RPMI8226 (cell line): ENCODE data around the gene ZNF789.
"Not testable (repeated sequence)": the region's sequence is repeated elsewhere in the genome, so short reads cannot be mapped to it uniquely, and the experiment has no call there.

Source experiments
- DNase-seq: peaks from one replicate; pipeline ENCODE4 v3.0.0-alpha.2; 2015

The ZNF789 gene

DNA sequence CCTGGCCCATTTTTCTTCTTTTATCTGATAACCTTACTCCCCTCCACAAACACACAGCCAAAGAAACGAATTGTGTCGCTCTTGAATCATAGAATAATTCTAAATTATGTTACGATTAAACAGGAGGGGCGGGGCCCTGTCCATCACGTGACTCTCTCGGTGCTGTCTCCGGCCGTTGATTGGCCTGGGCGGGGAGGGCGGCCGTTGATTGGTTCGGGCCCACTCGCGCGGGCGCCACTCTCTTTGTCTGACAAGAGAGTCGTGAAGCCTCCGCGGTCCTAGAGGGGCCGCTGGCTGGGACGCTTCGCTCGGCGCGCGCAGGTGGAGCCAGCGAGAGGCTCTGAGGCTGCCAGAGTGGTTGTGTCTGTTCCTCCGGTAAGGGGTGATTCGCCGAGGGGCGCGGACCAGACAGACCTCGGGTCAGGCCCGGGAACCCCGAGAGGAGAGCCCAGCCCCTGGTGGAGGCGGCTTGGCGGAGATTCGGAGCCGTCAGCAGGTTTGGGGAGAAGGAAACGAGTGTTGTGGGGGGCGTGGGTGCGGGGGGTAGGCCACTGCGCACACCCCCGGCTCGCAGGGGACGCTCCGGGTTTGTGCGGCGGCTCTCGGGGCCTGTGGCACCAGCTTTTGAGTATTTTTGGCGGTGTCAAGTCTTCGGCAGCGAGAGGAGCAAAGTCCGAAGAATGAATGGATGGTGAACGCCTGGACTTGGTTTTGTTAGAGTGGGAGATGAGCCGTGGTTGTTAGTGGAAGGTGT lies at the start of gene ZNF789:
TSS of gene ZNF789 (plus strand) at position 330 of the 754 bp plus-strand sequence. CDS start 3,567 bp downstream, outside the sequence.
- peak; percentile 99 for DNase-seq

DNA sequence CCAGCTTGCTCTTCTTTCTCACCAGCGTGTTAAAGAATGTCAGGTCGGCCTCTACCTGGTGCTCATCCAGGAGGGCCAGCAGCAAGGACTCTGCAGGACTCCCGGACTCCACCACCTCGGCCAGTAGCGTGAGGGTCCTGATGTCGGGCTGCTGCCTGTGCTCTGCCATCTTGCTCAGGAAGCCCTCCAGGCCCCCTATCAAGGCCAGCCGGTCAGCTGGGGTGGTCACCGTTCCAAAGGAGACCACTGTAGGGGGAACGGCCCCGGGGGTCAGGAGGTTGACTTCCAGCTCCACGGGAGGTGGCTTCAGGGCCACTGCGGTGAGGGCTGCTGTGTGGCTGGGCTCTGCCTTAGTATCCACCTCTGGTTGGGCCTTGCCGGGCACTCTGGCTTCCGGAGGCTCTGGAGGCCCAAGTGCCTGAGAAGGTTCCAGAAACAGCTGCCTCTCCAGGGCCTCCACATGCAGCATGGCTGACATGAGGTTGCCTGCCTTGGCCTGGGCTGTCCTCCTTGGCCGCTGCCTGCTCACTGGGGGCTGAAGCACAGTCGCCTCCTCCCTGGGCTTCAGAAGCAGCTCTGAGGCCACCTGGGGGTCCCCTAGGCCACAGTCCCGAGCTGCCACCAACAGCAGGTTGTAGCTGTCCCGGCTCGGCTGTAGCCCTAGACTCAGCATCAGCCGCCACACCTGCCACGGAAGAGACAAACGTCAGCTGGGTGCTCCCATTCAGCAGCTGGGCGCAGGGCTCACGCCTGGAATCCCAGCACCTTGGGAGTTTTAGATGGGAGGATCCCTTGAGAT lies 47.6 kb upstream of the ZNF789 start:
- no peak for DNase-seq

DNA sequence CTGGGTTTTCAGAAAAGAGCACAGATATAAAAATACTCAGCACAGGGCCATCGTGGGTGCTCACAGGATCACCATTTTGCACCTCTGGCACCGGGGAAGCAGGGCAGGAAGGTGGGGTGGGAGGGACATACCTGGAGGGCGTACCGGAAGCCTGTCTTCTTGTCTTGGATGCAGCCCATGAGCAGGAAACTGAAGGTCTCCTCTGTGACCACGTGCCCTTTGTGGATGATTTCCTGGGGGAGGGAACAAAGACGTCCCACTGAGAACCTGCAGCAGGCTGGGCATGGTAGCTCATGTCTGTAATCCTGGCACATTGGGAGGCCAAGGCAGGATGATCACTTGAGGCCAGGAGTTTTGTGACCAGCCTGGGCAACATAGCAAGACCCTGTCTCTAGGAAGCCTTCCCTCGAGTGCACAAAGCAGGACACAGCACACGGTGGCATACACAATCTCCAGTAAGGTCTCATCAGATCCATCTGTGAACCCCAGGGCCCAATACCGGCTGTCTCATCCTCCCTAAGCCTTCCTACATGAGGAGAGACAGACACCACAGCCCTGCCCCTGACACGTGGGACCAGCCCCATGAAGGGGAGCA lies 43.6 kb upstream of the ZNF789 start:
- no peak for DNase-seq

DNA sequence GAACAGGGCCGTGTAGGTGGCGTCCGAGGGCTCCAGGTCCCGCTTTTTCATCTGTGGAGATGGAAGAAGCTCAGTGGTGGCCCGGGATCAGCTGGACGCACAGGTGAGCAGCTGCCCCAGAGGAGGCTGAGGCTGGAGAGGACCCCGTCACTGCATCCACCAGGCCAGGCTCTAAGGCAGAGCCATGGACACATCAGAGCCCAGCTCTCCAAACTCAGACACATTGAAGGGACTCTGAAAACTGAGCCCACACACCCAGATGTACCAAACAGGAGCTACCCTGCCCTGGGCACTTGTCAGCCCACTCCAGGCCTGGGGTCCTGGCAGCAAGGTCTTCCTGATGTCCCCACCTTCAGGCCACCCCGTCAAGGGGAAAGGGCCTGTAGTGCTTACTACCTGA lies 42.9 kb upstream of the ZNF789 start:
- no peak for DNase-seq

DNA sequence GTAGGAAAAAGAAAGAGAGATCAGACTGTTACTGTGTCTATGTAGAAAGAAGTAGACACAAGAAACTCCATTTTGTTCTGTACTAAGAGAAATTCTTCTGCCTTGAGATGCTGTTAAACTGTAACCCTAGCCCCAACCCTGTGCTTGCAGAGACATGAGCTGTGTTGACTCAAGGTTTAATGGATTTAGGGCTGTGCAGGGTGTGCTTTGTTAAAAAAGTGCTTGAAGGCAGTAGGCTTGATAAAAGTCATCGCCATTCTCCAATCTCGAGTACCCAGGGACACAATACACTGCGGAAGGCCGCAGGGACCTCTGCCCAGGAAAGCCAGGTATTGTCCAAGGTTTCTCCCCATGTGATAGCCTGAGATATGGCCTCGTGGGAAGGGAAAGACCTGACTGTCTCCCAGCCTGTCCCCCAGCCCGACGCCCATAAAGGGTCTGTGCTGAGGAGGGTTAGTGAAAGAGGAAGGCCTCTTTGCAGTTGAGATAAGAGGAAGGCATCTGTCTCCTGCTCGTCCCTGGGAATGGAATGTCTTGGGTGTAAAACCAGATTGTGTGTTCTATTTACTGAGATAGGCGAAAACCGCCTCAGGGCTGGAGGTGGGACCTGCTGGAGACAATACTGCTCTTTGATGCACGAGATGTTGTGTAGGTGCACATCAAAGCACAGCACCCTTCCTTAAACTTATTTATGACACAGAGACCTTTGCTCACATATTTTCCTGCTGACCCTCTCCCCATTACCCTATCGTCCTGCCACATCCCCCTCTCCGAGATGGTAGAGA lies 40.7 kb upstream of the ZNF789 start:
- DNase-seq, result not testable (repeated sequence)

DNA sequence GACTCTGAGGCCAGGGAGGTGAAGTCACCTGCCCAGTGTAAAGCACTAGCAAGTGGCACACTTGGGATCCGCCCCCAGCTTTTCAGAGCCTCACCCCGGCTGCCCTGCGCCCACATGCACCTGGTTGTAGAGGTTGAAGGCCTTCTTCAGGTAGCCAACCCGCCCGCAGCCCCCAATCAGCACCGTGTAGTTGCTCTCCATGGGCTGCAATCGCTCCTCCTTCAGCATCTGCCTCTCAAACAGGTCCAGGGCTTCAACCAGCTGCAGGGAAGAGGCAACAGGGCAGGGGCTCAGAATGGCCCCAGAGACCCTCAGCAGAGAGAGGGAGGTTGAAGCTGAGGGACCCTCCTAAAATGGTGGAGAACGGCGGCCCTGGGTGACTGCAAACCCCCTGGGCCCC lies 39.5 kb upstream of the ZNF789 start:
- no peak for DNase-seq

DNA sequence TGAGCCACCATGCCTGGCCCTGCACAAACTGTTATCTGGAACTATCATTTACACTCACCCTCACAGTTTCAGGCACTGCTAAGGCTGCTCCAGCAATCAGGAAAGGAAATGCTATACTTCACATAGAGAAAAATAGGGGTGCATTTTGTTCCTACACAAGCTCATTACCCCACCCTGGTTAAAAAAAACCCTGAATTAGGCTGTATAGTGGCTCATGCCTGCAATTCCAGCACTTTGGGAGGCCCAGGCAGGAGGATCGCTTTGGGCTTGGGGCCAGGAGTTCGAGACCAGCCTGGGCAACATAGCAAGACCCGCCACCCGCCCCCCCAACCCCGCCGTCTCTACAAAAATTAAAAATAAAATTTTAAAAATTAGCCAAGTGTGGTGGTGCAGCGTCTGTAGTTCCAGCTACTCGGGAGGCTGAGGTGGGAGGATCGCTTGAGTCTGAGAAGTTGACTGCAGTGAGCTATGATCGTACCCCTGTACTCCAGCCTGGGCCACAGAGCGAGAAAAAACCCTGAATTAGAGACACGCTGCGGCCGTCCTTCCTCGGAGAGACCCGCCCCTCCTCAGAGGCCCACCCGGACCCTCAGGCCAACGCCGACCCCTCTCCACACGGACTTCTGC lies 34.6 kb upstream of the ZNF789 start:
- peak; percentile 16 for DNase-seq

DNA sequence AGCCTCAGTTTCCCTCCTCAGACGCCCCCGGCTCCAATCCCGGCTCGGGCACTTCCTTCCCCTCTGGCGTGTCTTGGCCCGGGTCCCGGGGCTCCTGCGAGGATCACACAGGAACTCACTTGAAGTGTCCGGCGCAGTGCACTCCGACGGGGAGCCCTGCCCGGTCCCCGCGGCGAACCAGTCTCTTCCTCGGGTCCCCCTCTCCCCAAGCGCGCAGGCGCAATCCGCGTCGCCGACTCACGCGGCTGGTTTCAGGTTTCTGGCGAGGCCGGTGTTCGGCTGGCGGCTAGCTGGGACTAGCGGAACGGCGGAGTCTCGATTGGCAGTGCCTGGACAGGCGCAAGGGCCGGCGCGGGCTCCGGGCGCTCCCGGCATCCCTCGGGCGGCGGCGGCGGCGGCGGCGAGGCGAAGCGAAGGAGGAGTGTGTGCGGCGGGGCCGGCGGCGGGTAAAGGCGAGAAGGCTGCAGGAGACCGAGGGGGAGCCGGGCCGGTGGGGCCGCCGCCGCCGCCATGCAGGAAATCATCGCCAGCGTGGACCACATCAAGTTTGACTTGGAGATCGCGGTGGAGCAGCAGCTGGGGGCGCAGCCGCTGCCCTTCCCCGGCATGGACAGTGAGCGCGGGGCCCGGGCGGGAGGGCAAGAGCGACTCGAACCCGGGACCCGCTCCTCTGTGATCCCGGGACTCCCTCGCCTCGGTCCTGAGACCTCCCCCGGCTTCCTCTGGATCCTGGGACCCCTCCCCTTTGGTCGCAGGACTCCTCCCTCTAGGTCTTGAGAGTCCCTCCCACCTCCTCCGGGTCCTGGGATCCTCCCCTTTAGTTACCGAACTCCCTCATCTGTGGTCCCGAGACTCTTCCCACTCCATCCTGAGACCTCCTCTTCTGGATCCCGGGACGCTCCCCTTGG lies 33.9 kb upstream of the ZNF789 start, which contains the start of the genes CPSF4 and PTCD1:
TSS of gene CPSF4 (plus strand) at position 371 of the 908 bp plus-strand sequence. CDS start at position 511, 140 bp downstream.
TSS of gene PTCD1 (minus strand) at position 226 of the 908 bp plus-strand sequence. CDS start 3,556 bp downstream, outside the sequence.
- DNase-seq, result peak; percentile 97

DNA sequence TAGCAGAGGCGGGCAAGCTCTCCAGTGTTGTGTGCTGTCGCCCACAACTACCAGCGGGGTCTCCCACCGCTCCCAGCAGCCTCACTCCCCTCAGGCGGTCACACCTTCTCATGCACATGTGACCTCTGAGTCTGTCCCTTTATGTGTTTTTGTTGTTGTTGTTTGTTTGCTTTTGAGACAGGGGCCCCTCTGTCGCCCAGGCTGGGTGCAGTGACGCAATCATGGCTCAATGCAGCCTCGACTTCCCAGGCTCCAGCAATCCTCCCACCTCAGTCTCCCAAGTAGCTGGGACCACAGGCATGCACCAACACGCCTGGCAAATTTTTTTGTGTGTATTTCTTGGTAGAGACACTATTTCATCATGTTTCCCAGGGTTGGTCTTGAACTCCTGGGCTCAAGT lies 32.5 kb upstream of the ZNF789 start:
- no peak for DNase-seq

DNA sequence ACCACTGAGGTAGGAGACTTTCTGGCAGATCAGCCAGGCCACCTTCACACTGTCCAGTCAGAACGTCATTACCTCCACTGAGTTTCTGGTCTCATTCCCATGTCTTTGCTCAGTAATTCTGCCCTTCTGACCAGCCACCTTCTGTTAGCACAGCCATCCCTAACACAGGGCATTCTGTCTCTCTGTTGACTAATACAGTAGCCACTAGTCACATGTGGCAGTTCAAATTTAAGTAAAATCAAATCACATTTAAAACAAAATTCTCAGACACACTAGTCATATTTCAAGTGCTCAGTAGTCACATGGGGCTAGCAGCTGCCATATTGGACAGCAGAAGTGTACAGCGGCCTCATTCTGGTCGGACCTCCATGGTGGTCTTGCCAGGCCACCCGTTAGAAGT lies 26.6 kb upstream of the ZNF789 start:
- no peak for DNase-seq

DNA sequence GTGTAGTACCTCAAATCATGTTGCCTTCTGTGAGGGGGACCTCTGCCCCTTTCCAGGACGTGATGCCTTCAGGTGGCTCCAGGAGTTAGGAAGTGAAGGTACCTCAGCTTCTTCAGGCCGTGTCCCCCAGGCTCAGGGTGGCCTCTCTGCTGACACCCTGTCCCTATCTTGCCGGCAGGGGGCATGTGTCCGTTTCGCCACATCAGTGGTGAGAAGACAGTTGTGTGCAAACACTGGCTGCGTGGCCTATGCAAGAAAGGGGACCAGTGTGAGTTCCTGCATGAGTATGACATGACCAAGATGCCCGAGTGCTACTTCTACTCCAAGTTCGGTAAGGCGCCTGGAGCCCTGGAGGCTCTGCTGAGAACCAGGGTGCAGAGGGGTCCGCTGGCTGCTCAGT lies 24.7 kb upstream of the ZNF789 start:
- peak; percentile 47 for DNase-seq

DNA sequence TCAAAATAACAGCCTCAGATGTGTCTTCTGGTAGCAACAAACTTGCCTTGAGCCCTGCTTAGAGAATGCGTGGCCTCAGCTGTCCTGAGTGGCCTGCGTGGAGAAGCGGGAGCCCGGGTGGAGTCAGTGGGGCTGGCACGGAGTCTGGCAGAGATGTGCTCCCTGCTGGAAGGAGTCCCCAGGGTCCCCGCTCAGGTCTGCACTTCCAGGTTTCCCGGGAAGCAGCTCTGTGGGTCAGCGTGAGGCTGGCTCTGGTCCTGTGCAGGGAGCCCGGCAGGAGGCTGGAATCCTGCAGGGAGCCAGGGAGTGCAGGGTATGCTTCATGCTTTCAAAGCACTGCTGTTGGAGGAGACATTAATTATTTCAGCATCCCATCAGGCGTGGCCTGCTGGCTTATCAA lies 23.8 kb upstream of the ZNF789 start:
- DNase-seq, result no peak

DNA sequence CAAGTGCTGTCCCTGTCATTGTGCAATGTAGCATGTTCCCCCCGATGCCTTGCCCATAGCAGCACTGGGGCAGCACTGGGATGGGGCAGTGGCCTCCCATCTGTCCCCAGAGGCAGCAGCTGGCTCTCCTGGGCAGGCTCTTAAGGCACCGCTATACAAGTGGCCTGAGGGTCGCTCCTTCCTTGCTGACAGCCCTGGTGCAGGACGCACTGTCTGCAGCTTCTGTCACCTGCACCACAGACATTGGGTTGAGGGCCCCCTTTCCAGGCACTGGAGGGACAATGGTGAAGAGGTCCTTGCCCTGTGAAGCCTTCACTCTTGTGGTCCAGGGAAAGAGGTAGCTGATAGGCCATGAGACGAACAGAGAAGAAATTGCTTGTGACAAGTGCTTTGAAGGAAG lies 23.4 kb upstream of the ZNF789 start:
- no peak for DNase-seq

DNA sequence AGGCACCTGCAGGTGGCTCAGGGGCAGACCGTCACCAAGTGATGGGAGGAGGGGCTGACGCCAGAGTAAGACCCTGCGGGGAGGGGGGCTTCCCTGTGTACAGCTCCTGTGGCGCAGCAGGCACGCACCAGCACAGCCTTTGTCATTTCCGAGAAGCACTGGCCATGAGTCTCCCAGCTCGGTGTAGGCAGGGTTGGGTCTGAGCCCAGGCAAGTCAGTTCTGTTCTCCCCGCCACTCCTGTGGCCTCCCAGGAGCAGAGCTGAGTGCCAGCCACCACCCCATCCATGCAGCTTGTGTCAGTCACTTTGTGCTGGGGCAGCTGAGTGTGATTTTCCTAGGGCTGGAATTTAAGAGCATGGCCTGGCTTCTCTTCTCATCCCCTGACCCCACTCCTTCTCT lies 20.8 kb upstream of the ZNF789 start:
- no peak for DNase-seq

DNA sequence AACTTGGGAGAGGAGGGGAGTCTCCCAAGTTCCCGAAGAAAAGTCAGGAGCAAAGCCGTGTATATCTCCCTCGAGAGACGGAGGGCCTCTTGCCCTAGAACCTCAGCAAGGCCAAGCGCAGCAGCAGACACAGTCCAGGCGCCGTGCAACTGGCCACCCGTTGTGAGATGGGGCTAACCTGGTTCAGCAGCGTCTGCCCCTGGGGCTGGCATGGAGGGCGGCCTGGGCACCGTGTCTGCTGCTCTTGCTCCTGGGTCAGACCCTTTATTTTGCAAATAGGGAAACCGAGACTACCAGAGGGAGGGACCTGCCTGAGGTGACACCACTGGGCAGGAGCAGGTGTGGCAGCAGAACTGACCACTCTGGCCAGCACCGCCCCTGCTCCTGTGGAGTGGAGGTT lies 20.1 kb upstream of the ZNF789 start:
- DNase-seq, result no peak

DNA sequence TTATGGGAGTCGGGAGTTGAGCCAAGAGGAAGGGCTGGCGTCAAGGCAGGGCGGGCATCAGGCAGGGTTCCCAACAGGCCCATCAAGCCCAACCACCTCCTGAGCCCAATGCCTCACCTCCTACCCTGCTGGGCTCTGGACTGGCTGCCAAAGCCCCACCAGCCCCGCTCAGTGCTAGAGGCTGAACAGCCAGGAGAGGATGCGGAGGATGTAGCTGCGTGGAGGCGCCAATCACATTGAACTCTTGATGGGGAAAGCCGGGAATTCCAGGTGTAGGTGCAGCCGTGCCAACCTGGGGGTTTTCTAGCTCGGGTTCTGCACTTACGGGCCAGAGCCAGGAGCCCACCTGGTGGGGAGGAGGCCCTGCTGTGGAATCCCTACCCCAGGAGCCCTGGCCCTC lies 19.6 kb upstream of the ZNF789 start:
- DNase-seq, result no peak

DNA sequence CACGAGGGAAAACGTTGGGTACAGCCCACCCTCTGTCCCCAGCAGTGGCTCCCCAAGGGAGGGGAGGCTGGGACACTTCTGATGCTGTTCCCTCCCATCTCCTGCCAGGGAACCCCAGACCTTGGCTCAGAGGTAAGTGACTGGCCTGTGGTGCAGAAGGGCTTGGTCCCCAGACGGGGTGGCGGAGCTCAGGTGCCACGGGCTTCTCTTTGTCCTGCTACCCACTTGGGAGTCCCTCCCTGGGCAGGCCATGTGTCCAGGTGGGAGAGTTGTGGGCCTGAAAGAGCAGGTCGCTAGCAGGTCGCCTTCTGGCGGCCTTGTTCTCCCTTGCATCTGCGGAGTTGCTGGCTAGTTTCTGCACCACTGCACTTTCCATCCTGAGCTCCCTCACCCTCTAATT lies 16.8 kb upstream of the ZNF789 start:
- no peak for DNase-seq

DNA sequence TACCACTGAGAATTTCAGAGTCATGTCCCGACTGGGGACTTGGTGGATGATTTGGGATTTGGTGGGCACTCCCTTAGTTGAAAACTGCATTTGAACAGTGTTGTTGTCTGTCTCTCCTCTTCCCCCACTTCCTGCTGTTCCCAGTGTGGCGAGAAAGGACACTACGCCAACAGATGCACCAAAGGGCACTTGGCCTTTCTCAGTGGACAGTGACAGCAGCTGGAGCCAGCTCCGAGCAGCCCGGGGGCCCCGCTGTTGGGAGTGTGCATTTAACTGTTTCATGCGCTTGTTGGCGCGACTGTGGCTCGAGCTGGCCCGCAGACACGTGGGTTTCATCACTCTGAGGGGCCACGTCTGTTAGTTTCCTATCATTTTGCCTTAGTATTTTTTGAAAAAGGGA lies 16.4 kb upstream of the ZNF789 start:
- no peak for DNase-seq

DNA sequence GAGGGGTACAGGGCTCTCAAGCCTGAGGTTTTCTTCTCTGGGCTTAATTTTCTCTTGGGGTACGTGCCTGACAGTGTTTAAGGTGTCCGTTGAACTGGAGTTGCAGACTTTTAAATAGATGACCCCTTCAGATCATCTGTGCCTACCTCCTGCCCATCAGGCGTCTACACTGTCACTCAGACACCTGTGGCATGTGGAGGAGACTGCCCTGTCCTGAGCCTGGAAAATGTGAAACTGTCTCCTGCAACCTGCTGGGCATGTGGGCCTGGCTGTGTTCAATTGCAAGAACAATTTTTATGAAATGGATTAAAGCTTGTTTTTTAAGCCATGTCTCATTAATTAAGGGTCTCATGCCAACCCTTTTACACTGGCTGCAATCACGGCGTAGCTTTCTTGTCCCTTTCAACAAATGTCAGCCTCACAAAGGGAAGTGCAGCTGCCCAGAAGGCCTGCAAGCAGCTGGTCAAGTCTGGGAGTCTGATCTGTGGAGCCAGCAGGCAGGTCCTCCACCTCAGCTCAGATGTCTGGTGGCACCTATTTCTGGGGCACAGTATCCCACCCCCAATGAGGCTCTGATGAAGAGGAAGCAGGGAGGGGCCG lies 15.5 kb upstream of the ZNF789 start:
- no peak for DNase-seq

DNA sequence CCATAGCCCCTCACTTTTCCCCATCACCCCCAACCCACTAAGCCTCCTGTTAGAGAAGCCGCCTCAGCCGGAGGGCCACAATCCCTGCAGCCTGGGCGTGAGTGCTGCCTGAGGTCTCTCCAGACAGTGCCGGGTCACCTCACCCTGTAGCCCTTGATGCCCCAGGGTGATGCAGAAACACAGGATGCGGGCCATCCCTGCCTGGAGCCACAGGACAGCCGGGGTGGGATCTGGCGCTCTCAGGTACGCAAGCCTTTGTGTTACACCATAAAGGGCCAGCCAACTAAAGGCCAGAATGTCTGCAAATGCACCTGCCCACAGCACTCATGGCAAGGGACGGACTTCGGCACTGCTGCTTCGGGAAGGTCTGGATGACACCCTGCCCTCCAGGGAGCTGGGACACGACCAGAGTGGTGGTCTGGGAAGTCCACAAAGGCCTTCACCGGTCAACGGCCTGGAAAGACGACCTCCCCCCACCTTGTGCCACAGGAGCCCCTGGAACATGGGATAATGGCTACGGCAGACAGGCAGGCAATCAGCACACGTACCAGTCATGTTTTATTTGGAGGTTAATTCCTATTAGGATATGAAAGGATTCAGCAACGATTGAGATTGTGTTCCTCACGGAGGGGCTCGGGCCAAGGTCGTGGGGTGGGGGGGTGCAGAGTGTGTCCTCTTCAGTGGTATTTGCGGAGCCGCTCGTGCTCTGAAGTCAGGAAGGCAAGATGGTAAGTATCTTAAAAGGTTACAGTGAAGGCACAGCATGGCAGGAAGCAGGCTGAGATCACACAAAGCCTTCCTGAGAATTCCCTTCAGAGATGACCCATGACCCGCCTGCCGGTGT lies 14.8 kb upstream of the ZNF789 start:
- no peak for DNase-seq
